H9 (cell line): ENCODE data around the gene PPM1G. TPM values are rescaled to one million over a fixed set of nuclear protein-coding genes. Genes with fewer than 3 reads are reported as not detected.
"Not testable (repeated sequence)": the region's sequence is repeated elsewhere in the genome, so short reads cannot be mapped to it uniquely, and the experiment has no call there.

Source experiments
- DNase-seq: peaks from one replicate; pipeline ENCODE4 v3.0.0-alpha.2; 2017
- H2AFZ ChIP-seq: one replicate; pipeline ENCODE4 v1.6.1; 2013; ENCODE audit warnings: mild to moderate bottlenecking, low read length, control low read depth, moderate library complexity
- H2AK5ac ChIP-seq: 2 replicates; pipeline ENCODE4 v1.6.1; 2013; ENCODE audit warnings: low read length, control low read depth, mixed read lengths; ENCODE audit not compliant: insufficient read length
- H2BK120ac ChIP-seq: one replicate; pipeline ENCODE4 v1.6.1; 2013; ENCODE audit warnings: low read depth, mild to moderate bottlenecking, low read length, control low read depth, inconsistent platforms; ENCODE audit not compliant: poor library complexity, severe bottlenecking
- H2BK12ac ChIP-seq: 2 replicates; pipeline ENCODE4 v1.6.1; 2013; ENCODE audit warnings: low read length, control low read depth, mixed read lengths, low read depth; ENCODE audit not compliant: insufficient read length
- H2BK15ac ChIP-seq: 2 replicates; pipeline ENCODE4 v1.6.1; 2013; ENCODE audit warnings: low read depth, low read length, control low read depth
- H2BK20ac ChIP-seq: one replicate; pipeline ENCODE4 v1.6.1; 2013; ENCODE audit warnings: low read depth, mild to moderate bottlenecking, low read length, control low read depth, inconsistent platforms; ENCODE audit not compliant: poor library complexity, severe bottlenecking
- H2BK5ac ChIP-seq: 2 replicates; pipeline ENCODE4 v1.6.1; 2013; ENCODE audit warnings: low read length, control low read depth, mixed read lengths; ENCODE audit not compliant: insufficient read length
- H3K14ac ChIP-seq: 2 replicates; pipeline ENCODE4 v1.6.1; 2013; ENCODE audit warnings: low read length, control low read depth; ENCODE audit not compliant: insufficient read depth
- H3K18ac ChIP-seq: 2 replicates; pipeline ENCODE4 v1.6.1; 2013; ENCODE audit warnings: low read depth, mild to moderate bottlenecking, mixed read lengths, low read length, control low read depth; ENCODE audit not compliant: insufficient read length
- H3K23ac ChIP-seq: 2 replicates; pipeline ENCODE4 v1.6.1; 2013; ENCODE audit warnings: low read length, control low read depth, mixed read lengths, low read depth; ENCODE audit not compliant: insufficient read length
- H3K23me2 ChIP-seq: 2 replicates; pipeline ENCODE4 v1.6.1; 2013; ENCODE audit warnings: low read depth, mild to moderate bottlenecking, mixed read lengths, low read length, control low read depth; ENCODE audit not compliant: insufficient read length, poor library complexity, severe bottlenecking
- H3K27ac ChIP-seq: 2 replicates; pipeline ENCODE4 v1.5.1; 2013; ENCODE audit warnings: low read length, control low read depth, mixed read lengths, low read depth; ENCODE audit not compliant: insufficient read length
- H3K27me3 ChIP-seq: 2 replicates; pipeline ENCODE4 v1.6.1; 2013; ENCODE audit warnings: low read length, control low read depth, inconsistent platforms; ENCODE audit not compliant: insufficient read depth
- H3K4ac ChIP-seq: 2 replicates; pipeline ENCODE4 v1.6.1; 2013; ENCODE audit warnings: low read depth, mild to moderate bottlenecking, control low read depth, inconsistent platforms, low read length, moderate library complexity
- H3K4me1 ChIP-seq: 2 replicates; pipeline ENCODE4 v1.6.1; 2013; ENCODE audit warnings: low read length, control low read depth, inconsistent platforms; ENCODE audit not compliant: insufficient read depth
- H3K4me2 ChIP-seq: 2 replicates; pipeline ENCODE4 v1.6.1; 2013; ENCODE audit warnings: low read length, control low read depth, mixed read lengths; ENCODE audit not compliant: insufficient read length, insufficient read depth
- H3K56ac ChIP-seq: 2 replicates; pipeline ENCODE4 v1.6.1; 2013; ENCODE audit warnings: low read depth, mild to moderate bottlenecking, mixed read lengths, low read length, control low read depth; ENCODE audit not compliant: insufficient read length
- H3K79me1 ChIP-seq: 2 replicates; pipeline ENCODE4 v1.6.1; 2013; ENCODE audit warnings: low read depth, mild to moderate bottlenecking, moderate library complexity, low read length, control low read depth, inconsistent platforms; ENCODE audit not compliant: insufficient read depth, poor library complexity, severe bottlenecking
- H3K79me2 ChIP-seq: 2 replicates; pipeline ENCODE4 v1.6.1; 2013; ENCODE audit warnings: low read length, control low read depth, inconsistent platforms; ENCODE audit not compliant: insufficient read depth
- H3K9ac ChIP-seq: 2 replicates; pipeline ENCODE4 v1.6.1; 2013; ENCODE audit warnings: low read length, control low read depth, mixed read lengths; ENCODE audit not compliant: insufficient read length; ENCODE audit errors: extremely low read depth
- H3K9me3 ChIP-seq: one replicate; pipeline ENCODE4 v1.6.1; 2013; ENCODE audit warnings: low read depth, low read length, inconsistent platforms; ENCODE audit not compliant: control insufficient read depth
- H3T11ph ChIP-seq: one replicate; pipeline ENCODE4 v1.6.1; 2013; ENCODE audit warnings: mild to moderate bottlenecking, low read length, control low read depth, inconsistent platforms
- H4K20me1 ChIP-seq: one replicate; pipeline ENCODE4 v1.6.1; 2013; ENCODE audit not compliant: control insufficient read depth, insufficient read length, insufficient read depth
- H4K5ac ChIP-seq: 2 replicates; pipeline ENCODE4 v1.6.1; 2013; ENCODE audit warnings: low read depth, mild to moderate bottlenecking, mixed read lengths, low read length, control low read depth; ENCODE audit not compliant: insufficient read length
- H4K8ac ChIP-seq: replicated peaks from 2 replicates; pipeline ENCODE4 v1.6.1; 2013; ENCODE audit warnings: low read length, control low read depth, mixed read lengths, low read depth; ENCODE audit not compliant: insufficient read length
- H4K91ac ChIP-seq: 2 replicates; pipeline ENCODE4 v1.6.1; 2013; ENCODE audit warnings: low read depth, mild to moderate bottlenecking, moderate library complexity, mixed read lengths, low read length, control low read depth; ENCODE audit not compliant: insufficient read length
- H3K27ac Mint-ChIP-seq, 3 experiments: 2 replicates in 2 of 3; 3 replicates in 1 of 3; pipeline ENCODE4 v1.8.0; 2020 to 2021; ENCODE audit warnings: mixed read lengths in 3 of 3, mild to moderate bottlenecking in 1 of 3, moderate library complexity in 1 of 3
- H3K27me3 Mint-ChIP-seq: 2 replicates; pipeline ENCODE4 v1.8.0; 2021; ENCODE audit warnings: low read depth, mild to moderate bottlenecking, moderate library complexity, mixed read lengths
- H3K36me3 Mint-ChIP-seq, 3 experiments: 2 replicates in 2 of 3; 3 replicates in 1 of 3; pipeline ENCODE4 v1.8.0; 2020 to 2021; ENCODE audit warnings: low read depth in 3 of 3, mixed read lengths in 3 of 3; ENCODE audit not compliant: insufficient read depth in 1 of 3
- H3K4me1 Mint-ChIP-seq, 2 experiments: 2 replicates each; pipeline ENCODE4 v1.8.0; 2020; ENCODE audit warnings: mixed read lengths in 2 of 2
- H3K4me3 Mint-ChIP-seq, 2 experiments: 2 replicates in 1 of 2; 3 replicates in 1 of 2; pipeline ENCODE4 v1.8.0; 2020 to 2021; ENCODE audit warnings: mild to moderate bottlenecking in 2 of 2, mixed read lengths in 2 of 2, moderate library complexity in 1 of 2
- H3K9me3 Mint-ChIP-seq, 2 experiments: 2 replicates in 1 of 2; 3 replicates in 1 of 2; pipeline ENCODE4 v1.8.0; 2020; ENCODE audit warnings: mild to moderate bottlenecking in 2 of 2, mixed read lengths in 2 of 2, moderate library complexity in 1 of 2
- WGBS: extraction: QIAGEN DNeasy Blood & Tissue Kit; methylation state at CpG from one replicate; pipeline ENCODE4 v1.1.7; 2013; ENCODE audit warnings: missing lambda C conversion rate, low lambda C conversion rate, mixed read lengths; ENCODE audit not compliant: insufficient read length; ENCODE audit errors: extremely low coverage; 5-methylcytosine and 5-hydroxymethylcytosine counted together
- total RNA-seq: library from RNA; stranded (reverse); gene quantifications from 2 replicates; pipeline ENCODE4 v1.2.1, GENCODE V29; 2021
- TF ChIP-seq, protein P1 (sequence below): fragments of 200-600 bp; sonication (generic); conservative IDR thresholded peaks from 3 replicates; pipeline ENCODE4 v1.8.0; 2021; ENCODE audit warnings: antibody characterized with exemption, mild to moderate bottlenecking

The PPM1G gene
- total RNA-seq, 1 experiment from 2014 or later, result 146 TPM

GRCh38 chr2:27427863-27428212 lies 18.4 kb upstream of the PPM1G start:
- no peaks in the 10 kb centered on the region for H3K27me3 ChIP-seq
- H3T11ph ChIP-seq, result no peak overlapping the region
- peak overlapping the region in 1 of 3 experiments; percentile 95; a peak in 1 of 7 replicates for H3K27ac Mint-ChIP-seq
- no peaks in the 10 kb centered on the region for H3K4me1 ChIP-seq
- H3K4me1 Mint-ChIP-seq, result peaks cover 18 to 20% of the 10 kb centered on the region in 2 experiments
- peak overlapping the region; percentile 76 for H3K9ac ChIP-seq
- no peaks in the 10 kb centered on the region for H3K9me3 ChIP-seq
- H2BK120ac ChIP-seq, result no peak overlapping the region
- TF ChIP-seq, protein P1, sequence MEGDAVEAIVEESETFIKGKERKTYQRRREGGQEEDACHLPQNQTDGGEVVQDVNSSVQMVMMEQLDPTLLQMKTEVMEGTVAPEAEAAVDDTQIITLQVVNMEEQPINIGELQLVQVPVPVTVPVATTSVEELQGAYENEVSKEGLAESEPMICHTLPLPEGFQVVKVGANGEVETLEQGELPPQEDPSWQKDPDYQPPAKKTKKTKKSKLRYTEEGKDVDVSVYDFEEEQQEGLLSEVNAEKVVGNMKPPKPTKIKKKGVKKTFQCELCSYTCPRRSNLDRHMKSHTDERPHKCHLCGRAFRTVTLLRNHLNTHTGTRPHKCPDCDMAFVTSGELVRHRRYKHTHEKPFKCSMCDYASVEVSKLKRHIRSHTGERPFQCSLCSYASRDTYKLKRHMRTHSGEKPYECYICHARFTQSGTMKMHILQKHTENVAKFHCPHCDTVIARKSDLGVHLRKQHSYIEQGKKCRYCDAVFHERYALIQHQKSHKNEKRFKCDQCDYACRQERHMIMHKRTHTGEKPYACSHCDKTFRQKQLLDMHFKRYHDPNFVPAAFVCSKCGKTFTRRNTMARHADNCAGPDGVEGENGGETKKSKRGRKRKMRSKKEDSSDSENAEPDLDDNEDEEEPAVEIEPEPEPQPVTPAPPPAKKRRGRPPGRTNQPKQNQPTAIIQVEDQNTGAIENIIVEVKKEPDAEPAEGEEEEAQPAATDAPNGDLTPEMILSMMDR, result no peak
- no peak overlapping the region for H4K5ac ChIP-seq
- H2AK5ac ChIP-seq, result no peak overlapping the region
- no peak overlapping the region for H4K91ac ChIP-seq
- H3K79me2 ChIP-seq, result peaks cover 6% of the 10 kb centered on the region; the same call in 1 of the 2 replicates
- no peak overlapping the region for H3K23ac ChIP-seq
- H2BK20ac ChIP-seq, result no peak overlapping the region
- no peak overlapping the region for H3K4ac ChIP-seq
- no peak overlapping the region for H4K8ac ChIP-seq
- H4K20me1 ChIP-seq, result no peaks in the 10 kb centered on the region
- H3K27ac ChIP-seq, result peak overlapping the region; percentile 21
- H3K14ac ChIP-seq, result no peak overlapping the region
- no peak for DNase-seq
- H3K56ac ChIP-seq, result no peak overlapping the region
- H3K4me2 ChIP-seq, result peak overlapping the region; percentile 65
- no peaks in the 10 kb centered on the region for H3K27me3 Mint-ChIP-seq
- peak overlapping the region; percentile 92 for H3K4me3 Mint-ChIP-seq
- H2BK12ac ChIP-seq, result no peak overlapping the region
- peaks cover 0 to 7% (median 0%) of the 10 kb centered on the region in 3 experiments; a peak in 2 of 7 replicates for H3K36me3 Mint-ChIP-seq
- H3K79me1 ChIP-seq, result peaks cover 6% of the 10 kb centered on the region
- H2AFZ ChIP-seq, result no peak overlapping the region
- WGBS, result 100% methylated on average over 2 of the region's 7 CpGs
- no peaks in the 10 kb centered on the region for H3K9me3 Mint-ChIP-seq
- H2BK5ac ChIP-seq, result no peak overlapping the region
- peaks cover 3% of the 10 kb centered on the region for H3K23me2 ChIP-seq
- no peak overlapping the region for H2BK15ac ChIP-seq
- H3K18ac ChIP-seq, result no peak overlapping the region

DNA sequence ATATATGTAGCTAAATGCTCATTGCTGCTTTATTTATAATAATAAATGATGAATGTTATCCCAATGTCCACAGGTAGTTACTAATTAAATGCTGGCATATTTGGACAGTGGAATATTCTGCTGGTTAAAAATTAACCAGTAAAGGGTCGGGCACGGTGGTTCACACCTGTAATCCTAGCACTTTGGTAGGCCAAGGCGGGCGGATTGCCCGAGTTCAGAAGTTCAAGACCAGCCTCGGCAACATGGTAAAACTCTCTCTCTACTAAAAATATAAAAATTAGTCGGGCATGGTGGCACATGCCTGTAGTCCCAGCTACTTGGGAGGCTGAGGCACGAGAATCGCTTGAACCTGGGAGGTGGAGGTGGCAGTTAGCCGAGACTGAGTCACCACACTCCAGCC lies 15.6 kb upstream of the PPM1G start:
- H4K8ac ChIP-seq, H3K9me3 Mint-ChIP-seq, H2AFZ ChIP-seq, H2BK5ac ChIP-seq, H3K27me3 ChIP-seq, H3K79me1 ChIP-seq, H3K23ac ChIP-seq, H3K9ac ChIP-seq, H3K4ac ChIP-seq, H3K27me3 Mint-ChIP-seq, H3K4me2 ChIP-seq, H3K27ac Mint-ChIP-seq, H2BK12ac ChIP-seq, H3K23me2 ChIP-seq, H3K36me3 Mint-ChIP-seq, H4K20me1 ChIP-seq, H3K9me3 ChIP-seq, H3K27ac ChIP-seq, H2BK20ac ChIP-seq, H3K56ac ChIP-seq, H4K5ac ChIP-seq, H2BK120ac ChIP-seq, H3K4me3 Mint-ChIP-seq, H3K79me2 ChIP-seq, H3K14ac ChIP-seq, H4K91ac ChIP-seq, H3K4me1 ChIP-seq, H3K18ac ChIP-seq, DNase-seq, H2BK15ac ChIP-seq, H3T11ph ChIP-seq, H2AK5ac ChIP-seq: not testable (repeated sequence)
- no CpG with 5 or more reads among the region's 10 CpGs for WGBS
- H3K4me1 Mint-ChIP-seq, result peaks cover 13 to 18% of the 10 kb centered on the region in 2 experiments
